Endothelial cell of umbilical vein (primary cell): Measurements from ENCODE around the gene LYSMD3. TPM values are rescaled to one million over a fixed set of nuclear protein-coding genes. Genes with fewer than 3 reads are reported as not detected.

ENCODE experiments used
- BruUV-seq: library from RNA; stranded (reverse); fragments of 400-500 nt; replicated peaks from 2 replicates; lab custom pipeline; 2021; lab: Mats Ljungman, UMichigan
- CTCF ChIA-PET: fragments of 300-600, 350-600 bp; sonication (Branson Sonifier 250); formaldehyde crosslinking; loops from one replicate; lab custom pipeline; 2021; ENCODE audit warnings: antibody characterized with exemption, inconsistent platforms; lab: Charles Lee
- POLR2A ChIA-PET: fragments of 300-600, 350-600 bp; sonication (Branson Sonifier 250); formaldehyde crosslinking; loops from one replicate; lab custom pipeline; 2021; ENCODE audit warnings: antibody characterized with exemption, inconsistent platforms; lab: Charles Lee
- DNase-seq: peaks from one replicate; pipeline ENCODE4 v3.0.0-alpha.2; 2011; ENCODE audit warnings: low read depth, low spot score
- FAIRE-seq: peaks from 2 replicates; lab custom pipeline; 2011; peaks lifted over from hg19 to GRCh38; lab: Jason Lieb, UNC
- H2AFZ ChIP-seq: 2 replicates; pipeline ENCODE4 v1.6.0; 2012; ENCODE audit warnings: low read depth, low read length, control low read depth, inconsistent platforms
- H3K27ac ChIP-seq: 2 replicates; pipeline ENCODE4 v1.5.1; 2011; ENCODE audit warnings: low read depth, mild to moderate bottlenecking, control low read depth, low read length, moderate library complexity; ENCODE audit not compliant: insufficient read depth
- H3K27me3 ChIP-seq, 2 experiments: 2 replicates each; pipeline versions ENCODE4 v1.6.0 to v1.6.1; 2011; ENCODE audit warnings: low read length in 2 of 2, mixed read lengths in 1 of 2; ENCODE audit not compliant: control insufficient read depth in 2 of 2, insufficient read depth in 2 of 2
- H3K36me3 ChIP-seq, 2 experiments: 2 replicates in 1 of 2; 3 replicates in 1 of 2; pipeline ENCODE4 v1.5.1; 2011; ENCODE audit warnings: low read length in 2 of 2, mild to moderate bottlenecking in 1 of 2, moderate library complexity in 1 of 2; ENCODE audit not compliant: control insufficient read depth in 2 of 2, insufficient read depth in 2 of 2; ENCODE audit errors: extremely low read depth in 1 of 2
- H3K4me1 ChIP-seq: 3 replicates; pipeline ENCODE4 v1.5.1; 2011; ENCODE audit warnings: mild to moderate bottlenecking, low read length; ENCODE audit not compliant: control insufficient read depth, insufficient read depth; ENCODE audit errors: extremely low read depth
- H3K4me2 ChIP-seq: 2 replicates; pipeline ENCODE4 v1.6.1; 2011; ENCODE audit warnings: low read length, control low read depth, mixed read lengths; ENCODE audit not compliant: insufficient read depth
- H3K4me3 ChIP-seq, 3 experiments: fragments of 200-600 bp in 1 of 3; sonication (generic), shearing (Covaris generic) in 1 of 3; replicated peaks in 1 of 3; 2 replicates each; pipeline ENCODE4 v1.5.1; 2011 to 2016; ENCODE audit warnings: control low read depth in 3 of 3, low read length in 3 of 3, mild to moderate bottlenecking in 2 of 3, inconsistent platforms in 1 of 3, low read depth in 1 of 3, moderate library complexity in 1 of 3; ENCODE audit not compliant: insufficient read depth in 1 of 3
- H3K79me2 ChIP-seq: 2 replicates; pipeline ENCODE4 v1.6.0; 2012; ENCODE audit warnings: low read length, inconsistent platforms; ENCODE audit not compliant: control insufficient read depth, insufficient read depth
- H3K9ac ChIP-seq: replicated peaks from 2 replicates; pipeline ENCODE3; 2011; ENCODE audit warnings: low read length, control low read depth; ENCODE audit not compliant: insufficient read depth; ENCODE audit errors: extremely low read depth
- H3K9me1 ChIP-seq: replicated peaks from 3 replicates; pipeline ENCODE4 v1.6.0; 2011; ENCODE audit warnings: mild to moderate bottlenecking, low read length; ENCODE audit not compliant: control insufficient read depth, insufficient read depth; ENCODE audit errors: extremely low read depth
- H3K9me3 ChIP-seq: replicated peaks from 2 replicates; pipeline ENCODE4 v1.5.1; 2012; ENCODE audit warnings: low read length, inconsistent platforms; ENCODE audit not compliant: control insufficient read depth, insufficient read depth
- H4K20me1 ChIP-seq: replicated peaks from 2 replicates; pipeline ENCODE3; 2011; ENCODE audit warnings: mild to moderate bottlenecking, low read length; ENCODE audit not compliant: control insufficient read depth, insufficient read depth; ENCODE audit errors: extremely low read depth
- EZH2 ChIP-seq: IDR thresholded peaks from 2 replicates; pipeline ENCODE4 v1.6.1; 2012; ENCODE audit warnings: borderline replicate concordance, low read depth, mild to moderate bottlenecking, moderate library complexity, low read length, inconsistent platforms; ENCODE audit not compliant: severe bottlenecking
- FOS ChIP-seq: IDR thresholded peaks from 2 replicates; pipeline ENCODE4 v1.6.1; 2011; ENCODE audit warnings: mild to moderate bottlenecking, low read length, moderate library complexity, borderline replicate concordance; ENCODE audit not compliant: insufficient read depth
- GATA2 ChIP-seq: IDR thresholded peaks from 2 replicates; pipeline ENCODE4 v1.7.0; 2011; ENCODE audit warnings: low read depth, mild to moderate bottlenecking, moderate library complexity, mixed read lengths, low read length; ENCODE audit not compliant: insufficient read length, insufficient read depth
- JUN ChIP-seq: IDR thresholded peaks from 2 replicates; pipeline ENCODE4 v1.6.1; 2011; ENCODE audit warnings: borderline replicate concordance, low read depth; ENCODE audit not compliant: insufficient read length, insufficient read depth
- MYC ChIP-seq: IDR thresholded peaks from one replicate; pipeline ENCODE4 v1.6.1; 2011; ENCODE audit warnings: mild to moderate bottlenecking, low read depth, low read length
- POLR2A ChIP-seq: IDR thresholded peaks from 2 replicates; pipeline ENCODE4 v1.6.1; 2012; ENCODE audit warnings: low read depth, mild to moderate bottlenecking, control low read depth, low read length
- POLR2AphosphoS5 ChIP-seq: IDR thresholded peaks from 2 replicates; pipeline ENCODE4 v1.6.1; 2012; ENCODE audit warnings: low read depth, mild to moderate bottlenecking, control low read depth, low read length, moderate library complexity; ENCODE audit not compliant: insufficient read depth
- dilution Hi-C: fragments of 300-500 bp; cut with MboI; formaldehyde crosslinking; loops from one replicate; pipeline ENCODE4 v1.15.0; 2019; ENCODE audit warnings: low sequenced_read_pairs; ENCODE audit not compliant: extremely low pct_ligation_motif_present
- intact Hi-C: fragments of 100-400 bp; cut with micrococcal nuclease; formaldehyde crosslinking; loops from one replicate; pipeline ENCODE4 v1.10.0; 2022
- polyA plus RNA-seq, 4 experiments: library from polyadenylated mRNA; depleted of rRNA in 3 of 4; stranded (reverse) in 3 of 4; unstranded in 1 of 4; fragments of >200 nt; gene quantifications; 2 replicates each; pipeline versions ENCODE4 v1.2.1 to v1.2.3, GENCODE V29; 2011 to 2012; ENCODE audit warnings: missing spikeins in 1 of 4
- total RNA-seq: library from RNA; stranded (reverse); gene quantifications from 2 replicates; pipeline ENCODE4 v1.2.3, GENCODE V29; 2021
- TF ChIP-seq, protein P1 (sequence below): IDR thresholded peaks from 2 replicates; pipeline ENCODE4 v1.6.1; 2011; ENCODE audit not compliant: insufficient read depth, insufficient read length
- TF ChIP-seq, protein P2 (sequence below), 2 donors: IDR thresholded peaks; 1 replicate in 1 of 2; 2 replicates in 1 of 2; pipeline ENCODE4 v1.5.1; 2011; ENCODE audit warnings: low read length in 2 of 2, mild to moderate bottlenecking in 2 of 2, moderate library complexity in 2 of 2, control low read depth in 1 of 2, inconsistent platforms in 1 of 2, low read depth in 1 of 2; ENCODE audit not compliant: insufficient read depth in 1 of 2; ENCODE audit errors: extremely low read depth in 1 of 2

Gene LYSMD3
- total and polyA plus RNA-seq, 2 donors (not counting 3 experiments of a cell fraction or from before 2014, with no cell fraction given), result 6.0 to 21.3 TPM

DNA sequence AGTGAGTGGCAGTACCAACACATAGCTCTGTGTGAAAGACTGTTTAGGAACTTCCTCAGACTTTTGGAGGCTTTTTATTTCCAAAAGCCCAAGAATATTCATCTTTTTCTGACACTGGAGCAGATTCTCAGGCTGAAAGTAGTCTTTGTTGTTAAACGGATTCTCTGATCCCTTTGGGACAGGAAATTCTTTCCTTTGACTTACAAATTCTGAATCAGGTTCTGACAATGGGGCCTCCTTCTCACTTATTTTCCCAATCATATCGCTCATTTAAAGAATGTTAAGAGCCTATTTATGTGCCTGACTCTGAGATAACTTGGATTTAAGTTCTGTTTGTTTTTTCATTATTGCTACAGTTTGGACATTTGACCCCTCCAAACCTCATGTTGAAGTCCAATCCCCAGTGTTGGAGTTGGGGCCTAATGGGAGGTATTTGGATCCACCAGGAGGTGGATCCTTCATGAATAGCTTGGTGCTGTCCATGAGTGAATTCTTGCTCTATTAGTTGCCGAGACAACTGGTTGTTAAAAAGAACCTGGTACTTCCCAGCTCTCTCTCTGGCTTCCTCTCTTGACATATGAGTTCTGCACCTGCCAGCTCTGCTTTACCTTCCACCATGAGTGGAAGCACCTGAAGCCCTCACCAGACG lies 25.1 kb upstream of the LYSMD3 start:
- H3K27ac ChIP-seq, result no peak overlapping the region
- no TSS peak for BruUV-seq
- no peaks in the 10 kb centered on the region for H4K20me1 ChIP-seq
- no peaks in the 10 kb centered on the region for H3K9me3 ChIP-seq
- dilution Hi-C loops (no loop called here), intact Hi-C loops (no loop called here)
- H3K4me1 ChIP-seq, result no peaks in the 10 kb centered on the region
- H3K27me3 ChIP-seq, result peaks cover 46 to 65% of the 10 kb centered on the region in 2 experiments
- ChIA-PET POLR2A (no interaction called here), CTCF (no interaction called here)
- H3K9me1 ChIP-seq, result no peaks in the 10 kb centered on the region
- H3K9ac ChIP-seq, result no peak overlapping the region
- H3K36me3 ChIP-seq, result no peaks in the 10 kb centered on the region
- DNase-seq (no peak), FAIRE-seq (no peak)
- H3K4me2 ChIP-seq, result no peak overlapping the region
- no peaks in the 10 kb centered on the region for H3K79me2 ChIP-seq
- TF ChIP-seq MYC, result no peak
- TF ChIP-seq EZH2, result no peak
- TF ChIP-seq, protein P1, sequence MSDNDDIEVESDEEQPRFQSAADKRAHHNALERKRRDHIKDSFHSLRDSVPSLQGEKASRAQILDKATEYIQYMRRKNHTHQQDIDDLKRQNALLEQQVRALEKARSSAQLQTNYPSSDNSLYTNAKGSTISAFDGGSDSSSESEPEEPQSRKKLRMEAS, result no peak
- TF ChIP-seq JUN, result no peak
- no peak for TF ChIP-seq GATA2
- no peak for TF ChIP-seq FOS
- no peak overlapping the region for H3K4me3 ChIP-seq
- no peak overlapping the region for H2AFZ ChIP-seq

DNA sequence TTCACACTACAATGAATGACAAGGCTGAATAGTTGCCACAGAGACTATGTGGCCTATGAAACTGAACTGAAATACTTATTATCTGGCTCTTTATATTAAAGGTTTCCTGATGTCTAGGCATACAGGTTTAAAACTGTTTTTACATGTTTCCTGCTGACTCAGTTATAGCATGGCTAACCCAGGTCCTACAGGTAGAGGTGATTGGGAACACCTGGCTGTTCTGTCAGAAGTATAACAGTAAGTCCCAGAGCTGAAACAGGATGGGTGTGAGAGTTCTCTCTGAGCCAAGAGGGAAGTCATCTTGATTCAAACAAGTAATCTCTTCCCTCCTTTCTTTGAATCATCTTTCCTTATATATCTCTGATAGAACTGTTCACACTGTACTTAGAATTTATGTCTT lies 24.3 kb upstream of the LYSMD3 start:
- dilution Hi-C loops, result no loop called here
- no peaks in the 10 kb centered on the region for H3K79me2 ChIP-seq
- no peaks in the 10 kb centered on the region for H3K4me1 ChIP-seq
- H3K27ac ChIP-seq, result no peak overlapping the region
- FAIRE-seq (no peak), DNase-seq (no peak)
- no peak overlapping the region for H3K9ac ChIP-seq
- H3K9me1 ChIP-seq, result no peaks in the 10 kb centered on the region
- no peaks in the 10 kb centered on the region for H3K9me3 ChIP-seq
- no TSS peak for BruUV-seq
- H3K4me2 ChIP-seq, result no peak overlapping the region
- intact Hi-C loops, result no loop called here
- no peaks in the 10 kb centered on the region for H3K36me3 ChIP-seq
- no peaks in the 10 kb centered on the region for H4K20me1 ChIP-seq
- H3K27me3 ChIP-seq, result peaks cover 41 to 57% of the 10 kb centered on the region in 2 experiments
- ChIA-PET POLR2A (no interaction called here), CTCF (no interaction called here)
- no peak overlapping the region for H2AFZ ChIP-seq
- H3K4me3 ChIP-seq, result no peak overlapping the region
- TF ChIP-seq JUN, result no peak
- TF ChIP-seq POLR2AphosphoS5, result no peak
- TF ChIP-seq, protein P2, sequence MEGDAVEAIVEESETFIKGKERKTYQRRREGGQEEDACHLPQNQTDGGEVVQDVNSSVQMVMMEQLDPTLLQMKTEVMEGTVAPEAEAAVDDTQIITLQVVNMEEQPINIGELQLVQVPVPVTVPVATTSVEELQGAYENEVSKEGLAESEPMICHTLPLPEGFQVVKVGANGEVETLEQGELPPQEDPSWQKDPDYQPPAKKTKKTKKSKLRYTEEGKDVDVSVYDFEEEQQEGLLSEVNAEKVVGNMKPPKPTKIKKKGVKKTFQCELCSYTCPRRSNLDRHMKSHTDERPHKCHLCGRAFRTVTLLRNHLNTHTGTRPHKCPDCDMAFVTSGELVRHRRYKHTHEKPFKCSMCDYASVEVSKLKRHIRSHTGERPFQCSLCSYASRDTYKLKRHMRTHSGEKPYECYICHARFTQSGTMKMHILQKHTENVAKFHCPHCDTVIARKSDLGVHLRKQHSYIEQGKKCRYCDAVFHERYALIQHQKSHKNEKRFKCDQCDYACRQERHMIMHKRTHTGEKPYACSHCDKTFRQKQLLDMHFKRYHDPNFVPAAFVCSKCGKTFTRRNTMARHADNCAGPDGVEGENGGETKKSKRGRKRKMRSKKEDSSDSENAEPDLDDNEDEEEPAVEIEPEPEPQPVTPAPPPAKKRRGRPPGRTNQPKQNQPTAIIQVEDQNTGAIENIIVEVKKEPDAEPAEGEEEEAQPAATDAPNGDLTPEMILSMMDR (IDR thresholded peaks at IDR 0.05; ENCODE audit: extremely low read depth in 1 of 2, insufficient read depth in 1 of 2, low read depth in 1 of 2, low read length in 2 of 2), result no peak
- no peak for TF ChIP-seq GATA2
- TF ChIP-seq POLR2A, result no peak
- no peak for TF ChIP-seq MYC
- no peak for TF ChIP-seq EZH2
